Panc1 (cell line): Measurements from ENCODE around the gene MEF2D. TPM values are rescaled to one million over a fixed set of nuclear protein-coding genes. Genes with fewer than 3 reads are reported as not detected.

ENCODE experiments used
- ATAC-seq: fragments of 200-7000 bp; cut with Tn5 transposase; 2 replicates; pipeline ENCODE4 v1.9.1; 2020; ENCODE audit warnings: mild to moderate bottlenecking, moderate library complexity
- BruUV-seq: library from RNA; stranded (reverse); fragments of 400-500 nt; replicated peaks from 2 replicates; lab custom pipeline; 2021; lab: Mats Ljungman, UMichigan
- CTCF ChIA-PET: fragments of 300-600 bp; sonication (Branson Sonifier 250); formaldehyde crosslinking; loops from one replicate; lab custom pipeline; 2022; ENCODE audit warnings: antibody characterized with exemption; lab: Charles Lee
- POLR2A ChIA-PET: fragments of 300-600 bp; sonication (Branson Sonifier 250); formaldehyde crosslinking; loops from one replicate; lab custom pipeline; 2022; ENCODE audit warnings: antibody characterized with exemption; lab: Charles Lee
- DNase-seq: peaks from one replicate; pipeline ENCODE4 v3.0.0-alpha.2; 2010; ENCODE audit warnings: low read depth, low spot score
- H3K27ac ChIP-seq: 2 replicates; pipeline ENCODE4 v1.5.1; 2011; ENCODE audit warnings: mild to moderate bottlenecking, low read length, inconsistent platforms
- H3K27me3 ChIP-seq: fragments of 200-500 bp; sonication (Bioruptor generic); 2 replicates; pipeline ENCODE4 v1.6.0; 2014; ENCODE audit warnings: low read length, inconsistent platforms; ENCODE audit not compliant: control insufficient read depth, insufficient read depth
- H3K36me3 ChIP-seq: fragments of 200-500 bp; sonication (Bioruptor generic); 2 replicates; pipeline ENCODE4 v1.5.1; 2014; ENCODE audit warnings: inconsistent platforms, mild to moderate bottlenecking, low read length, moderate library complexity; ENCODE audit not compliant: control insufficient read depth, insufficient read depth
- H3K4me1 ChIP-seq: 2 replicates; pipeline ENCODE4 v1.5.1; 2011; ENCODE audit warnings: inconsistent platforms, mild to moderate bottlenecking, low read length, moderate library complexity; ENCODE audit not compliant: control insufficient read depth, insufficient read depth
- H3K4me3 ChIP-seq, 2 experiments: 2 replicates each; pipeline ENCODE4 v1.5.1; 2011 to 2012; ENCODE audit warnings: low read depth in 2 of 2, low read length in 2 of 2, mild to moderate bottlenecking in 2 of 2, inconsistent platforms in 1 of 2, moderate library complexity in 1 of 2
- H3K9me3 ChIP-seq: fragments of 200-500 bp; sonication (Bioruptor generic); 2 replicates; pipeline ENCODE4 v1.5.1; 2014; ENCODE audit warnings: low read depth, mild to moderate bottlenecking, inconsistent platforms, low read length, moderate library complexity; ENCODE audit not compliant: control insufficient read depth, insufficient read depth
- POLR2AphosphoS5 ChIP-seq: IDR thresholded peaks from 2 replicates; pipeline ENCODE4 v1.6.1; 2012; ENCODE audit warnings: mild to moderate bottlenecking, low read depth, low read length, moderate library complexity
- SIN3A ChIP-seq: IDR thresholded peaks from 2 replicates; pipeline ENCODE4 v1.6.1; 2012; ENCODE audit warnings: low read depth, mild to moderate bottlenecking, low read length, moderate library complexity, borderline replicate concordance; ENCODE audit not compliant: insufficient read depth
- TCF7L2 ChIP-seq: IDR thresholded peaks from 2 replicates; pipeline ENCODE4 v1.6.1; 2011; ENCODE audit warnings: mild to moderate bottlenecking, low read depth, low read length, inconsistent platforms
- in situ Hi-C: cut with HindIII; loops from 2 replicates; pipeline ENCODE4 v1.10.0; 2016; ENCODE audit warnings: low sequenced_read_pairs, low pct_unique_long_range_greater_than_20kb
- intact Hi-C: fragments of 100-400 bp; cut with micrococcal nuclease; formaldehyde crosslinking; loops from one replicate; pipeline ENCODE4 v1.10.0; 2022; ENCODE audit not compliant: unreplicated experiment
- total RNA-seq: library from RNA; stranded (reverse); gene quantifications from one replicate; pipeline ENCODE4 v1.2.1, GENCODE V29; 2021; ENCODE audit not compliant: unreplicated experiment
- TF ChIP-seq, protein P1 (sequence below): fragments of 450-650 bp; IDR thresholded peaks from 2 replicates; pipeline ENCODE4 v1.5.1; 2017; ENCODE audit warnings: mild to moderate bottlenecking
- TF ChIP-seq, protein P2 (sequence below), 2 experiments: IDR thresholded peaks; 2 replicates each; pipeline ENCODE4 v1.6.1; 2011 to 2012; ENCODE audit warnings: low read depth in 2 of 2, control low read depth in 1 of 2, low read length in 1 of 2, mild to moderate bottlenecking in 1 of 2, moderate library complexity in 1 of 2; ENCODE audit not compliant: insufficient read depth in 1 of 2

Gene MEF2D
- total RNA-seq, 1 experiment from 2014 or later: 30.9 TPM

DNA sequence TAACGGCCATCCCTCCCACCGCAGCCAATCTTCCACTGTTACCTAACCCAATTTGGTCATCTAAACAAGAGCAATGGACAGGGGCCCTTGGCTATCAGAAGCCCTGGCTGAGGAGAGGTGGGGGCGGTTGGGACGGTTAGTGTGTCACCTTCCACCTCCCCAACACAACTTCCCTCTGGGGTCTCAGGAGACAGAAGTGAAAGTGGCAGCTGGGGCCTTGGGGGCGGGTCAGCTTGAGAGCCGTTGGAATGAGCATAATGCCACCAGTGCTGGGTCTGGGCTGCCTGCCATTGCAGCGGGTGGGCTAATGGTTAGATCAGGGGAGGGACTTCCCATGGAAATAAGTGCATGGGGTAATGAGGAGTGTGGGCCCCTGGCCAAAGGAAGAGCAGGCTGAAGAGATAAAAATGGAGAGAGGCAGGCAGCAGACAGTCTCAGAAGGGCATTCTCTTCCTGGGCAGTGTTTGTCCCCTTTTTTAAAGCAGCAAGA is 7.9 kb downstream of the MEF2D start:
- POLR2A ChIA-PET: no interaction called here
- CTCF ChIA-PET: no interaction called here
- in situ Hi-C loops: no loop called here
- ATAC-seq (no peak), DNase-seq (no peak)
- Histone ChIP-seq H3K27me3 (no peaks in the 10 kb centered on the region), H3K4me3 (no peak overlapping the region), H3K9me3 (no peaks in the 10 kb centered on the region), H3K36me3 (no peaks in the 10 kb centered on the region), H3K4me1 (peaks cover 49% of the 10 kb centered on the region), H3K27ac (no peak overlapping the region)
- BruUV-seq: no TSS peak
- intact Hi-C loops: no loop called here
- no peak for TF ChIP-seq SIN3A

DNA sequence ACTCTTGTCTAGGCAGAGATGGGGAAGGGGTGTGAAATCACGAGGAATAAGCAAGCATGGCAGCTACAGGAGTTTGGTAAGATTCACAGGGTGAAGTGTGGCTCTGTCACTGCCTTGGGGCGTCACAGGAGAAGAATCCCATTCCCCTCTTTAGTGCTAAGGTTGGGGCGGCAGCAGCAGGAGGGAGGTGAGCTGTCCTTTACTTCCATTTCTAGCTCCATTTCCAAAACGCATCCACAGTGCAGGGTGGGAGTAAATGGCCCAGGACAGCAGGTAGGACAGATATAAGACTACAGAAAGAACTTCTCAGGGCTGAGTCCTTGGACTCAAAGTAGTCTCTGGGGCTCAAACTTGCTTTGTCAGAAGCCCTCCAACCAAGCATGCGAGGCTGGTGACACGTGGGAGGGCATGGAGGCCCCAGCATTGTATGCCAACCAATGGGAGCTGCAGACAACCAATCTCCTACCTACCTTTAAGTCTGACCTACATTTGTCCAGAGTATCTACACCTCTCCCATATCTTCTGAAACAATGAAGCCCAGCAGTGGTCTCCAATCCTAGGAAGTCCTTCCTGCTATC is 8.5 kb downstream of the MEF2D start:
- Histone ChIP-seq H3K27me3 (no peaks in the 10 kb centered on the region), H3K4me1 (peaks cover 44% of the 10 kb centered on the region), H3K9me3 (no peaks in the 10 kb centered on the region), H3K36me3 (no peaks in the 10 kb centered on the region), H3K4me3 (no peak overlapping the region), H3K27ac (no peak overlapping the region)
- ATAC-seq (no peak), DNase-seq (no peak)
- ChIA-PET POLR2A (interaction anchor here (0.7 kb wide), 1 partner anchor 9 kb away, joined by 8 read pairs; no protein-coding TSS in a partner anchor), CTCF (interaction anchor here (0.6 kb wide), 1 partner anchor 114 kb away, joined by 7 read pairs; no protein-coding TSS in a partner anchor)
- intact Hi-C loops (no loop called here), in situ Hi-C loops (no loop called here)
- TF ChIP-seq POLR2AphosphoS5: no peak
- TF ChIP-seq, protein P1, sequence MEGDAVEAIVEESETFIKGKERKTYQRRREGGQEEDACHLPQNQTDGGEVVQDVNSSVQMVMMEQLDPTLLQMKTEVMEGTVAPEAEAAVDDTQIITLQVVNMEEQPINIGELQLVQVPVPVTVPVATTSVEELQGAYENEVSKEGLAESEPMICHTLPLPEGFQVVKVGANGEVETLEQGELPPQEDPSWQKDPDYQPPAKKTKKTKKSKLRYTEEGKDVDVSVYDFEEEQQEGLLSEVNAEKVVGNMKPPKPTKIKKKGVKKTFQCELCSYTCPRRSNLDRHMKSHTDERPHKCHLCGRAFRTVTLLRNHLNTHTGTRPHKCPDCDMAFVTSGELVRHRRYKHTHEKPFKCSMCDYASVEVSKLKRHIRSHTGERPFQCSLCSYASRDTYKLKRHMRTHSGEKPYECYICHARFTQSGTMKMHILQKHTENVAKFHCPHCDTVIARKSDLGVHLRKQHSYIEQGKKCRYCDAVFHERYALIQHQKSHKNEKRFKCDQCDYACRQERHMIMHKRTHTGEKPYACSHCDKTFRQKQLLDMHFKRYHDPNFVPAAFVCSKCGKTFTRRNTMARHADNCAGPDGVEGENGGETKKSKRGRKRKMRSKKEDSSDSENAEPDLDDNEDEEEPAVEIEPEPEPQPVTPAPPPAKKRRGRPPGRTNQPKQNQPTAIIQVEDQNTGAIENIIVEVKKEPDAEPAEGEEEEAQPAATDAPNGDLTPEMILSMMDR: no peak
- TF ChIP-seq SIN3A: no peak
- no peak for TF ChIP-seq TCF7L2
- TF ChIP-seq, protein P2, sequence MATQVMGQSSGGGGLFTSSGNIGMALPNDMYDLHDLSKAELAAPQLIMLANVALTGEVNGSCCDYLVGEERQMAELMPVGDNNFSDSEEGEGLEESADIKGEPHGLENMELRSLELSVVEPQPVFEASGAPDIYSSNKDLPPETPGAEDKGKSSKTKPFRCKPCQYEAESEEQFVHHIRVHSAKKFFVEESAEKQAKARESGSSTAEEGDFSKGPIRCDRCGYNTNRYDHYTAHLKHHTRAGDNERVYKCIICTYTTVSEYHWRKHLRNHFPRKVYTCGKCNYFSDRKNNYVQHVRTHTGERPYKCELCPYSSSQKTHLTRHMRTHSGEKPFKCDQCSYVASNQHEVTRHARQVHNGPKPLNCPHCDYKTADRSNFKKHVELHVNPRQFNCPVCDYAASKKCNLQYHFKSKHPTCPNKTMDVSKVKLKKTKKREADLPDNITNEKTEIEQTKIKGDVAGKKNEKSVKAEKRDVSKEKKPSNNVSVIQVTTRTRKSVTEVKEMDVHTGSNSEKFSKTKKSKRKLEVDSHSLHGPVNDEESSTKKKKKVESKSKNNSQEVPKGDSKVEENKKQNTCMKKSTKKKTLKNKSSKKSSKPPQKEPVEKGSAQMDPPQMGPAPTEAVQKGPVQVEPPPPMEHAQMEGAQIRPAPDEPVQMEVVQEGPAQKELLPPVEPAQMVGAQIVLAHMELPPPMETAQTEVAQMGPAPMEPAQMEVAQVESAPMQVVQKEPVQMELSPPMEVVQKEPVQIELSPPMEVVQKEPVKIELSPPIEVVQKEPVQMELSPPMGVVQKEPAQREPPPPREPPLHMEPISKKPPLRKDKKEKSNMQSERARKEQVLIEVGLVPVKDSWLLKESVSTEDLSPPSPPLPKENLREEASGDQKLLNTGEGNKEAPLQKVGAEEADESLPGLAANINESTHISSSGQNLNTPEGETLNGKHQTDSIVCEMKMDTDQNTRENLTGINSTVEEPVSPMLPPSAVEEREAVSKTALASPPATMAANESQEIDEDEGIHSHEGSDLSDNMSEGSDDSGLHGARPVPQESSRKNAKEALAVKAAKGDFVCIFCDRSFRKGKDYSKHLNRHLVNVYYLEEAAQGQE (IDR thresholded peaks at IDR 0.05; ENCODE audit: insufficient read depth in 1 of 2, low read depth in 2 of 2, low read length in 1 of 2): no peak
- no TSS peak for BruUV-seq
